H9 (cell line): Measurements from ENCODE around the gene NARS2. TPM values are rescaled to one million over a fixed set of nuclear protein-coding genes. Genes with fewer than 3 reads are reported as not detected.

Source experiments
- DNase-seq: peaks from one replicate; pipeline ENCODE4 v3.0.0-alpha.2; 2017
- H2AFZ ChIP-seq: one replicate; pipeline ENCODE4 v1.6.1; 2013; ENCODE audit warnings: mild to moderate bottlenecking, low read length, control low read depth, moderate library complexity
- H2AK5ac ChIP-seq: 2 replicates; pipeline ENCODE4 v1.6.1; 2013; ENCODE audit warnings: low read length, control low read depth, mixed read lengths; ENCODE audit not compliant: insufficient read length
- H2BK120ac ChIP-seq: one replicate; pipeline ENCODE4 v1.6.1; 2013; ENCODE audit warnings: low read depth, mild to moderate bottlenecking, low read length, control low read depth, inconsistent platforms; ENCODE audit not compliant: poor library complexity, severe bottlenecking
- H2BK12ac ChIP-seq: 2 replicates; pipeline ENCODE4 v1.6.1; 2013; ENCODE audit warnings: low read length, control low read depth, mixed read lengths, low read depth; ENCODE audit not compliant: insufficient read length
- H2BK15ac ChIP-seq: 2 replicates; pipeline ENCODE4 v1.6.1; 2013; ENCODE audit warnings: low read depth, low read length, control low read depth
- H2BK20ac ChIP-seq: one replicate; pipeline ENCODE4 v1.6.1; 2013; ENCODE audit warnings: low read depth, mild to moderate bottlenecking, low read length, control low read depth, inconsistent platforms; ENCODE audit not compliant: poor library complexity, severe bottlenecking
- H2BK5ac ChIP-seq: 2 replicates; pipeline ENCODE4 v1.6.1; 2013; ENCODE audit warnings: low read length, control low read depth, mixed read lengths; ENCODE audit not compliant: insufficient read length
- H3K14ac ChIP-seq: 2 replicates; pipeline ENCODE4 v1.6.1; 2013; ENCODE audit warnings: low read length, control low read depth; ENCODE audit not compliant: insufficient read depth
- H3K18ac ChIP-seq: 2 replicates; pipeline ENCODE4 v1.6.1; 2013; ENCODE audit warnings: low read depth, mild to moderate bottlenecking, mixed read lengths, low read length, control low read depth; ENCODE audit not compliant: insufficient read length
- H3K23ac ChIP-seq: 2 replicates; pipeline ENCODE4 v1.6.1; 2013; ENCODE audit warnings: low read length, control low read depth, mixed read lengths, low read depth; ENCODE audit not compliant: insufficient read length
- H3K23me2 ChIP-seq: 2 replicates; pipeline ENCODE4 v1.6.1; 2013; ENCODE audit warnings: low read depth, mild to moderate bottlenecking, mixed read lengths, low read length, control low read depth; ENCODE audit not compliant: insufficient read length, poor library complexity, severe bottlenecking
- H3K27ac ChIP-seq: 2 replicates; pipeline ENCODE4 v1.5.1; 2013; ENCODE audit warnings: low read length, control low read depth, mixed read lengths, low read depth; ENCODE audit not compliant: insufficient read length
- H3K27me3 ChIP-seq: 2 replicates; pipeline ENCODE4 v1.6.1; 2013; ENCODE audit warnings: low read length, control low read depth, inconsistent platforms; ENCODE audit not compliant: insufficient read depth
- H3K4ac ChIP-seq: 2 replicates; pipeline ENCODE4 v1.6.1; 2013; ENCODE audit warnings: low read depth, mild to moderate bottlenecking, control low read depth, inconsistent platforms, low read length, moderate library complexity
- H3K4me1 ChIP-seq: 2 replicates; pipeline ENCODE4 v1.6.1; 2013; ENCODE audit warnings: low read length, control low read depth, inconsistent platforms; ENCODE audit not compliant: insufficient read depth
- H3K4me2 ChIP-seq: 2 replicates; pipeline ENCODE4 v1.6.1; 2013; ENCODE audit warnings: low read length, control low read depth, mixed read lengths; ENCODE audit not compliant: insufficient read length, insufficient read depth
- H3K56ac ChIP-seq: 2 replicates; pipeline ENCODE4 v1.6.1; 2013; ENCODE audit warnings: low read depth, mild to moderate bottlenecking, mixed read lengths, low read length, control low read depth; ENCODE audit not compliant: insufficient read length
- H3K79me1 ChIP-seq: 2 replicates; pipeline ENCODE4 v1.6.1; 2013; ENCODE audit warnings: low read depth, mild to moderate bottlenecking, moderate library complexity, low read length, control low read depth, inconsistent platforms; ENCODE audit not compliant: insufficient read depth, poor library complexity, severe bottlenecking
- H3K79me2 ChIP-seq: 2 replicates; pipeline ENCODE4 v1.6.1; 2013; ENCODE audit warnings: low read length, control low read depth, inconsistent platforms; ENCODE audit not compliant: insufficient read depth
- H3K9ac ChIP-seq: 2 replicates; pipeline ENCODE4 v1.6.1; 2013; ENCODE audit warnings: low read length, control low read depth, mixed read lengths; ENCODE audit not compliant: insufficient read length; ENCODE audit errors: extremely low read depth
- H3K9me3 ChIP-seq: one replicate; pipeline ENCODE4 v1.6.1; 2013; ENCODE audit warnings: low read depth, low read length, inconsistent platforms; ENCODE audit not compliant: control insufficient read depth
- H3T11ph ChIP-seq: one replicate; pipeline ENCODE4 v1.6.1; 2013; ENCODE audit warnings: mild to moderate bottlenecking, low read length, control low read depth, inconsistent platforms
- H4K20me1 ChIP-seq: one replicate; pipeline ENCODE4 v1.6.1; 2013; ENCODE audit not compliant: control insufficient read depth, insufficient read length, insufficient read depth
- H4K5ac ChIP-seq: 2 replicates; pipeline ENCODE4 v1.6.1; 2013; ENCODE audit warnings: low read depth, mild to moderate bottlenecking, mixed read lengths, low read length, control low read depth; ENCODE audit not compliant: insufficient read length
- H4K8ac ChIP-seq: replicated peaks from 2 replicates; pipeline ENCODE4 v1.6.1; 2013; ENCODE audit warnings: low read length, control low read depth, mixed read lengths, low read depth; ENCODE audit not compliant: insufficient read length
- H4K91ac ChIP-seq: 2 replicates; pipeline ENCODE4 v1.6.1; 2013; ENCODE audit warnings: low read depth, mild to moderate bottlenecking, moderate library complexity, mixed read lengths, low read length, control low read depth; ENCODE audit not compliant: insufficient read length
- H3K27ac Mint-ChIP-seq, 3 experiments: 2 replicates in 2 of 3; 3 replicates in 1 of 3; pipeline ENCODE4 v1.8.0; 2020 to 2021; ENCODE audit warnings: mixed read lengths in 3 of 3, mild to moderate bottlenecking in 1 of 3, moderate library complexity in 1 of 3
- H3K27me3 Mint-ChIP-seq: 2 replicates; pipeline ENCODE4 v1.8.0; 2021; ENCODE audit warnings: low read depth, mild to moderate bottlenecking, moderate library complexity, mixed read lengths
- H3K36me3 Mint-ChIP-seq, 3 experiments: 2 replicates in 2 of 3; 3 replicates in 1 of 3; pipeline ENCODE4 v1.8.0; 2020 to 2021; ENCODE audit warnings: low read depth in 3 of 3, mixed read lengths in 3 of 3; ENCODE audit not compliant: insufficient read depth in 1 of 3
- H3K4me1 Mint-ChIP-seq, 2 experiments: 2 replicates each; pipeline ENCODE4 v1.8.0; 2020; ENCODE audit warnings: mixed read lengths in 2 of 2
- H3K4me3 Mint-ChIP-seq, 2 experiments: 2 replicates in 1 of 2; 3 replicates in 1 of 2; pipeline ENCODE4 v1.8.0; 2020 to 2021; ENCODE audit warnings: mild to moderate bottlenecking in 2 of 2, mixed read lengths in 2 of 2, moderate library complexity in 1 of 2
- H3K9me3 Mint-ChIP-seq, 2 experiments: 2 replicates in 1 of 2; 3 replicates in 1 of 2; pipeline ENCODE4 v1.8.0; 2020; ENCODE audit warnings: mild to moderate bottlenecking in 2 of 2, mixed read lengths in 2 of 2, moderate library complexity in 1 of 2
- CTCF ChIP-seq: fragments of 200-600 bp; sonication (generic); conservative IDR thresholded peaks from 3 replicates; pipeline ENCODE4 v1.8.0; 2021; ENCODE audit warnings: antibody characterized with exemption, mild to moderate bottlenecking
- WGBS: extraction: QIAGEN DNeasy Blood & Tissue Kit; methylation state at CpG from one replicate; pipeline ENCODE4 v1.1.7; 2013; ENCODE audit warnings: missing lambda C conversion rate, low lambda C conversion rate, mixed read lengths; ENCODE audit not compliant: insufficient read length; ENCODE audit errors: extremely low coverage; 5-methylcytosine and 5-hydroxymethylcytosine counted together
- total RNA-seq: library from RNA; stranded (reverse); gene quantifications from 2 replicates; pipeline ENCODE4 v1.2.1, GENCODE V29; 2021

The NARS2 gene
- total RNA-seq, 1 experiment from 2014 or later = 29.7 TPM

GRCh38 chr11:78391424-78391823 lies 183.2 kb downstream of the NARS2 start:
- no peak for TF ChIP-seq CTCF
- Mint-ChIP-seq H3K4me3 (no peak overlapping the region), H3K27ac (no peak overlapping the region), H3K27me3 (no peaks in the 10 kb centered on the region; the same call in 1 of the 2 replicates), H3K9me3 (no peaks in the 10 kb centered on the region), H3K4me1 (no peaks in the 10 kb centered on the region), H3K36me3 (no peaks in the 10 kb centered on the region)
- no peaks in the 10 kb centered on the region for H3K27me3 ChIP-seq
- H3K18ac ChIP-seq = no peak overlapping the region
- H3K9ac ChIP-seq = no peak overlapping the region
- H3K9me3 ChIP-seq = no peaks in the 10 kb centered on the region
- H3K4me2 ChIP-seq = no peak overlapping the region
- H2BK15ac ChIP-seq = no peak overlapping the region
- no peak overlapping the region for H2BK20ac ChIP-seq
- H3K4ac ChIP-seq = no peak overlapping the region
- H3K4me1 ChIP-seq = no peaks in the 10 kb centered on the region
- H4K5ac ChIP-seq = no peak overlapping the region
- H3K14ac ChIP-seq = no peak overlapping the region
- WGBS = no CpG with 5 or more reads among the region's 1 CpG
- no peak overlapping the region for H3K23ac ChIP-seq
- H2AK5ac ChIP-seq = no peak overlapping the region
- no peak for DNase-seq
- H3K23me2 ChIP-seq = no peaks in the 10 kb centered on the region
- no peaks in the 10 kb centered on the region for H3K79me1 ChIP-seq
- no peak overlapping the region for H2BK12ac ChIP-seq
- no peak overlapping the region for H3K27ac ChIP-seq
- no peak overlapping the region for H2BK120ac ChIP-seq
- no peak overlapping the region for H4K8ac ChIP-seq
- H3K79me2 ChIP-seq = no peaks in the 10 kb centered on the region
- no peaks in the 10 kb centered on the region for H4K20me1 ChIP-seq
- no peak overlapping the region for H4K91ac ChIP-seq
- no peak overlapping the region for H2AFZ ChIP-seq
- H3K56ac ChIP-seq = no peak overlapping the region
- no peak overlapping the region for H3T11ph ChIP-seq
- no peak overlapping the region for H2BK5ac ChIP-seq
